Hindlimb muscle (tissue), 1 donor: ENCODE data around the gene RUNX3. TPM values are rescaled to one million over a fixed set of nuclear protein-coding genes. Genes with fewer than 3 reads are reported as not detected.
"Not testable (repeated sequence)": the region's sequence is repeated elsewhere in the genome, so short reads cannot be mapped to it uniquely, and the experiment has no call there.

Source experiments
- DNase-seq: peaks from one replicate; pipeline ENCODE4 v3.0.0-alpha.2; 2013
- polyA plus RNA-seq: library from polyadenylated mRNA; unstranded; fragments of 120-200 nt; gene quantifications from one replicate; pipeline ENCODE4 v1.2.1, GENCODE V29; 2013; ENCODE audit not compliant: insufficient read length

The RUNX3 gene
- polyA plus RNA-seq, 1 donor, result 0.72 TPM

DNA sequence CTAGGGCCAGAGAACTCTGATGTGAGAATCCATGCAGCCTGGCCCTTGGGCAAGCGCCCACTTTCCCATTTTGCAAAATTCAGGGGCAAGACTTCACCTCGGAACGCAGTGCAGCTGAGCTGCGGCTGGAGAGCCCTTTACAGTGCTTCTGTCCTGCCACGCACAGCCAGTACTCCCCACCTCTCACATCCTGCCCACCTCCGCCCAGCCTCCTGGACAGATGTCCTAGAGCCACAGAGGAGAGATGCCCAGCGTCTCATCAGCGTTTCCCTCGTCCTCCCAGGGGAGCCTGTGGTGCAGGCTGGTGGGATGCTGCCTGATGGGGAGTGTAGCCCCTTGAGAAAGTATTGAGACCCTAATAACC lies 29.6 kb downstream of the RUNX3 start:
- no peak for DNase-seq

DNA sequence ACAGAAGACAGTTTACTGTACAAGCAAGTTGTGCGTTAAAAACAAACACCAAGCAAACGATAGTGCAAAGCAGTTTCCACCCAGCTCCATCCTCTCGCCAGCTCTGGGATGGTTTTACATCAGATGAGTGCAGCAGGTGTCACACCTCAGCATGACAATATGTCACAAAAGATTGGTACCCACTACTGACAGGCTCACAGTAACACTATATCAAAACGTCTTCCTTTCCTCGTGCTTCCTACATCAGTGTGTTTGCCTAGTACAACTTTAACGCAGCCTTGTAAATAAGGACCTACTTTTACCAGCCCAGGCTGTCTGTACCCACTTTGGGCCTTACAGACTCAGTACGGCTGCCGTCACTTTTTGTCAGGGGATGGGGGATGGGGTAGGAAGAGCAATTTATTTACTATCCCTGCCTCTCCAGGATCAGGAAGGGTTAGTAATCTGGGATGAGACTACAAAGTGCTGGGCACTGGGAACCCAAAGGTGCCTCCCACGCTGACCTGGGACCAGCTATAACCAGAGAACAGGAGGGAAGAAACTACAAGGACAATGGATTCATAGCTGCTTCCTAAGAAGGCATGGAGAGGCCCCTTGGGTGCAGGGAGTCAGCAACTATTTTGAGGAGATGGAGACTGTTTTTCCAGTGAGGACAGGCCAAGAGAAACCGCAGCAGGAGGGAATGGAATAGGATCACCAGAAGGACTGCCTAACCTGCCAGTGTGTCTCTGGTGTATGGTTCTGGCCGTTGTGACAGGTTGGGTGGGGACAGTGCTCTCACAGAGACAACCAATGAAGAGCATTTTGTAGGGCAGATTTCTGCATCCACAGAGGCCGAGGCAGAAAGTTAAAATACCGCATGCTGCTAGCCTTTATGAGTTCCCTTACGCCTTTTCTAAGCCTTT lies 30.2 kb downstream of the RUNX3 start:
- DNase-seq, result no peak

GRCh38 chr1:24898909-24899439 lies 31.1 kb downstream of the RUNX3 start:
- no peak for DNase-seq

GRCh38 chr1:24898152-24898908 lies 31.7 kb downstream of the RUNX3 start:
- no peak for DNase-seq

DNA sequence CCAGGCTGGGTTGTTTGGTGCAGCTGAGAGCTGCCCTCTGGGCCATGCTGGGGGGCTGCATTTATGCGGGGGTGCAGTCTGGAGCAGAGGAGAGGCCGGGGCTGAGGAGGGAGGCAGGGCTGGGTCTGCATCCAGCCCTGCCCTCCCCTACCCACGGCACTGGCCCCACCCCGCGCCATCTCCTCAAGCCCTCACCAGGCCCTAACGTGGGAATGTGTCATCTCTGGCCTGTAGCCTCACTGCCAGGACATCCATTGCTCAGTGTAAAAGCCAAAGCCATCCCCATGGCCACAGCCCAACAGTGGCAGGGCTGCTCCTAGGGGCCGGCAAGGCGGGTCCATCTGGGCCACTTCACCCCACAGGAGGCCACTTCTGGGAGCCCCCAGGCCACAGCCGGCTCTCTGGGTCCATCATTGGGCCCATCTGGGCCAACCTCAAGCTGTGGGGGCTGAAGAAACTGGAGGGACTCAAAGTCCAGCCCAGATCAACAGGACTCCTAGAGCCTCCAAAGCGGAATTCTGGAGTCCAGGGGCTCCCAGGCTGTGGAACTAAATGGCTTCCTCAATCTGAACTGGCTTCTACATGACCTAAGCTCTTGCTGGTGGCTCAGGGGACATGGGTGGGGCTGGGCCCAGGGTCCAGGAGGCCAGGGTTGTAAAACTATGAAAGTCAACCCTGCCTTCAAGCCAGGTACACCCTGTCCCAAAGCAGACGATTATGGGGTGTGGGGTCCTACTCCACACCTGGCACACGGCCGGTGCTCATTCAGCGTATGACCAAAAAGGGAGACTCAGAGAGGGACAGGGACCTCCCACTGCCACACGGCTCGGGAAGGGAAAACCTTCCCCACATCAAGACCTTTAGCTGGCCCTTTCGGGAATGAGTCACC lies 32.6 kb downstream of the RUNX3 start:
- no peak for DNase-seq

- DNase-seq, result no peak
Observed at GRCh38 chr1:24896596-24897262, 33.3 kb downstream of the RUNX3 start.

DNA sequence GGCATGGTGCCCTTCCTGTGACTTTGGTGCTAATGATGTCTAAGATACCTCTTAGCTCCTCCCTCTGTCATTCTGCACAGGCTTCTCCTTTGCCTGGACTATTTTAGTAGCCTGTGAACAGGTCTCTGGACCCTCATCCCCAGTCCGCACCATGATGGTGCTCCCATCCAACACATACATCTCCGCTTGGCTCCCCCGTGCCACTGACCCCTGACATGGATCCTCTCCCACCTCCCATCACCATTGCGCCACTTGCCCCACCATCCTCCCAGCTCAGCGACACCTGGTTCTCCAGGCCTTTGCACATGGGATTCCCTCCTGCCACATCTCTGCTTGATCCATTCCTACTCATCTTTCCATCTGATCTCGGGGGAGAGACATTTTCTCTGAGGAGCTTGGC lies 33.9 kb downstream of the RUNX3 start:
- DNase-seq, result no peak

- no peak for DNase-seq
Observed at GRCh38 chr1:24895511-24895910, 34.6 kb downstream of the RUNX3 start.

DNA sequence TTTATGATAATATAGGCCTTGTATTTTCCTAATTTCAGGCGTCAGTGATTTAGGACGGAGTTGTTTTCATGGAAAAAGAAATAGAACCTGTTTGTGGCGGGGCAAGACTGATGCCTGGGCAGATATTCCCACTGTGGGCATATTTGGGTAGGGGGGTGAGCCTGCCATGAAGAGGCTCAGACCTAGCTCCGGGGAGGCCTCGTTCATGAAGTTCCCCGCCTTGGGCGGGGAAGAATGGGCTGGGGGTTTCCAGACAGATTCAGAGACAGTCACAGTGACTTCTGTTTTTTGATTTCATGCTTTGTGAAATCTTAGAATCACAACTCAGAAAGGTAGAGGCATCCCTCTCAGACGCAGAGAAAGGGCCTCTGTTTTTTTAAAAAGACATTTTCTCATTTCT lies 36.1 kb downstream of the RUNX3 start:
- no peak for DNase-seq

DNA sequence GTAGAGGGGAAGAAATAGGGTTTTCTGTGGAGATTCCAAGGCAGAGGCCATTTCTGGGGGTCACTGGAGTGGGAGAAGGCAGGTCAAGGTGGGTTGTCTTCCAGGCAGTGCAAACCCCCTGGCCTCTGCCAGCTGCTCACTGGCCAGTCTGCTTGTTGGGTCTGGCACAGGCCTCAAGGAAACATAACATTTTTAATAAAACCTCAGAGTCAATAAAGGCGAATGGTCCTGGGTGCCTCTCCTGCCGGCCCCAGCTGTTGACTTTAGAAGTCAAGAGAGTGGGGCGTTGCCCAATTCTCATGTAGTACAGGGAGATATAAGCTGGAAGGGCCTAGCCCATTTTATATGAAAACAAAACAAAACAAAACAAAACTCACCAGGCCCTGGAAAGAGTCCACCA lies 36.6 kb downstream of the RUNX3 start:
- DNase-seq, result no peak

DNA sequence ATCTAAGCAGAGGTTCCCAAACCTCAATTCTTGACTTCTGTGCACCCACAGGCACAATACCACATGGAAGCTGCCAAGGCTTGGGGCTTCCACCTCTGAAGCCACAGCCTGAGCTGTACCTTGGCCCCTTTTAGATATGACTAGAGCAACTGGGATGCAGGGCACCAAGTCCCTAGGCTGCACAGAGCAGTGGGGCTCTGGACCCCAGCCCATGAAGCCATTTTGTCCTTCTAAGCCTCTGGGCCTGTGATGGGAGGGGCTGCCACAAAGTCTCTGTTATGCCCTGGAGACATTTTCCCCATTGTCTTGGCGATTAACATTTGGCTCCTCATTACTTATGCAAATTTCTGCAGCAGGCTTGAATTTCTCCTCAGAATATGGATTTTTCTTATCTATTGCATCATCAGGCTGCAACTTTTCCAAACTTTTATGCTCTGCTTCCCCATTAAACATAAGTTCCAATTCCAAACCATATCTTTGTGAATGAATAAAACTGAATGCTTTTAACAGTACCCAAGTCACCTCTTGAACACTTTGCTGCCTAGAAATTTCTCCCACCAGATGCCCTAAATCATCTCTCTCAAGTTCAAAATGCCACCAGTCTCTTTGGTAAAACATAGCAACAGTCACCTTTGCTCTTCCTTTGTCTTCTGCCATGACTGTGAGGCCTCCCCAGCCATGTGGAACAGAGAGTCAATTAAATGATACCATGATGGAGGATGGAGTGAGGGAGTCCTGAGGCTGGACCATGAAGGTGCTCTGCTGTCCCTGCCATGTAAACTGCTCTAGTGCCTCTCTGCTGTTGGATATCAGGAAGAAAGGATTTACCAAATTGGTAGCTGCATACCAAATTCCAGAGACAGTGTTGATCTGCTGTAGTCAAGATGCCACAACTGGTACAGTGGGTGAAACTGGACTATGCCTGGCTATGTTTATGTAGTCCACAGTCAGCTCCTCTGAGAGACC lies 37.6 kb downstream of the RUNX3 start:
- no peak for DNase-seq

- not testable (repeated sequence) for DNase-seq
Observed at GRCh38 chr1:24891367-24891766, 38.7 kb downstream of the RUNX3 start.

GRCh38 chr1:24890887-24891286 lies 39.2 kb downstream of the RUNX3 start:
- DNase-seq, result no peak

DNA sequence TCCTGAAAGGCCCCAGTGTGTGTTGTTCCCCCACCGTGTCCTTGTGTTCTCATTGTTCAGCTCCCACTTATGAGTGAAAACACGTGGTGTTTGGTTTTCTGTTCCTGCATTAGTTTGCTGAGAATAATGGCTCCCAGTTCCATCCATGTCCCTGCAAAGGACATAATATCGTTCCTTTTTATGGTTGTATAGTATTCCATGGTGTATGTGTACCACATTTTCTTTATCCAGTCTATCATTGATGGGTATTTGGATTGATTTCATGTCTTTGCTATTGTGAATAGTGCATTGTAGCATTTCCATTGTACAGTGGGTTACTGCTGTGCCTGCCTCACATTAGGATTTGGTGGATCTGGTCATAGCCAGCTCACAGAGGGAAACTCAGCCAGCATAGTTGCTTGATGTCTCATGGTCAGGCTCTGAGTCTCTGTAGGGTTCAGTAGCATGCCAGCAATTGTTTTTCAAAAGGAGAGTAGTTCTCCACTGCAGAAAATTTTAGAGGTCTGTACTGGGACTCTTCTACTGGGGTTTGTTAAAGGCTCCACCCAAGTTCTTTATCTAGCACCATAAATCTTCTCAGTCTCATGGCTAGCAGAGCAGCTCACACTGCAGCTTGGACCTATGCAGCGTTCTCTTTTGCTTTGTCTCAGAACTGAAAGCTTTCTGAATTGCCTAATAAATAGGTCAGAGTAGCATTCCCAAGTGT lies 41.0 kb downstream of the RUNX3 start:
- DNase-seq, result no peak

- no peak for DNase-seq
Observed at GRCh38 chr1:24888061-24888970, 41.8 kb downstream of the RUNX3 start.

GRCh38 chr1:24886241-24886640 lies 43.8 kb downstream of the RUNX3 start:
- DNase-seq, result no peak

- no peak for DNase-seq
Observed at GRCh38 chr1:24884751-24885150, 45.3 kb downstream of the RUNX3 start.

- no peak for DNase-seq
Observed at GRCh38 chr1:24881034-24881433, 49.0 kb downstream of the RUNX3 start.
